Measurements from ENCODE around the gene BCDIN3D. TPM values are rescaled to one million over a fixed set of nuclear protein-coding genes. Genes with fewer than 3 reads are reported as not detected.
A peak's percentile ranks its signal among the peaks of the same experiment; 100 is the strongest.

BCDIN3D gene
- total and polyA plus RNA-seq, 4 donors = 1.7 to 4.4 (median 2.1) TPM

DNA sequence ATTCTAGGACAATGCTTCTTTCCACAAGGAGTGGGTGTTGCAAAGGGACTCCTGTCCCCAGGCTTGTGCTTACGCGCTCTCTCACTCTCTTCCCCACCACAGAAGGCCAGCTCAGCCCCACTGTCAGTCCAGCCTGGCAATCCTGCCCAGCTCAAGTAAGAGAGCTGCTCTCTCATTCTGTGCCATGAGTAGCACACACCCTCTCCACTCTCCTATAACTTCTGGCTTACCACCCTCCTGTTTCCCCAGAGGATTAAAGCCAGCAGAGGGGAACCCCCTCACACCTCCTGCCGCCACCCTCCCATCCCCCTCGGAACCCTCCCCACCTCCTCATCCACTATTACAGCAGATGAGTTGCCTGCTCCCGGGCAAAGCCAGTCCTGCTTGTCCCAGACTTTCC is 31.8 kb downstream of the BCDIN3D start:
- no peak for DNase-seq (ENCODE audit: low spot score)
- Histone ChIP-seq H3K9ac (ENCODE audit: low read depth in 1 of 2, low read length in 2 of 2) (no peak overlapping the region), H3K9me3 (ENCODE audit: control insufficient read depth in 4 of 4, low read length in 3 of 4) (no peaks in the 10 kb centered on the region), H3K36me3 (ENCODE audit: control insufficient read depth in 4 of 4, insufficient read depth in 3 of 4, low read depth in 1 of 4, low read length in 3 of 4) (no peaks in the 10 kb centered on the region), H3K4me3 (ENCODE audit: low read depth in 1 of 3, low read length in 3 of 3) (no peak overlapping the region), H3K27me3 (ENCODE audit: control insufficient read depth in 4 of 4, insufficient read depth in 4 of 4, low read length in 3 of 4) (no peaks in the 10 kb centered on the region), H3K27ac (ENCODE audit: low read depth in 1 of 2, low read length in 2 of 2) (no peak overlapping the region), H3K4me1 (ENCODE audit: control insufficient read depth in 4 of 4, insufficient read depth in 4 of 4, low read length in 3 of 4) (no peaks in the 10 kb centered on the region)
- WGBS = 95% methylated on average over 5 of the region's 5 CpGs
- no peak for TF ChIP-seq RAD21 (IDR thresholded peaks at IDR 0.05)
- no peak for TF ChIP-seq TAF1 (conservative IDR thresholded peaks at IDR 0.05)
- TF ChIP-seq GABPA (IDR thresholded peaks at IDR 0.05 in 1 of 2, conservative IDR thresholded peaks at IDR 0.05 in 1 of 2) = no peak
- no peak for TF ChIP-seq FOXA1 (IDR thresholded peaks at IDR 0.05)
- no peak for TF ChIP-seq FOXA2 (IDR thresholded peaks at IDR 0.05)
- TF ChIP-seq, protein P1, sequence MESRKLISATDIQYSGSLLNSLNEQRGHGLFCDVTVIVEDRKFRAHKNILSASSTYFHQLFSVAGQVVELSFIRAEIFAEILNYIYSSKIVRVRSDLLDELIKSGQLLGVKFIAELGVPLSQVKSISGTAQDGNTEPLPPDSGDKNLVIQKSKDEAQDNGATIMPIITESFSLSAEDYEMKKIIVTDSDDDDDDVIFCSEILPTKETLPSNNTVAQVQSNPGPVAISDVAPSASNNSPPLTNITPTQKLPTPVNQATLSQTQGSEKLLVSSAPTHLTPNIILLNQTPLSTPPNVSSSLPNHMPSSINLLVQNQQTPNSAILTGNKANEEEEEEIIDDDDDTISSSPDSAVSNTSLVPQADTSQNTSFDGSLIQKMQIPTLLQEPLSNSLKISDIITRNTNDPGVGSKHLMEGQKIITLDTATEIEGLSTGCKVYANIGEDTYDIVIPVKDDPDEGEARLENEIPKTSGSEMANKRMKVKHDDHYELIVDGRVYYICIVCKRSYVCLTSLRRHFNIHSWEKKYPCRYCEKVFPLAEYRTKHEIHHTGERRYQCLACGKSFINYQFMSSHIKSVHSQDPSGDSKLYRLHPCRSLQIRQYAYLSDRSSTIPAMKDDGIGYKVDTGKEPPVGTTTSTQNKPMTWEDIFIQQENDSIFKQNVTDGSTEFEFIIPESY (IDR thresholded peaks at IDR 0.05) = no peak
- no peak for TF ChIP-seq NR2F2 (IDR thresholded peaks at IDR 0.05)
- no peak for TF ChIP-seq SP1 (IDR thresholded peaks at IDR 0.05)
- TF ChIP-seq HNF4A (conservative IDR thresholded peaks at IDR 0.05) = no peak
- no peak for TF ChIP-seq JUND (IDR thresholded peaks at IDR 0.05)
- no peak for TF ChIP-seq YY1 (IDR thresholded peaks at IDR 0.05)

DNA sequence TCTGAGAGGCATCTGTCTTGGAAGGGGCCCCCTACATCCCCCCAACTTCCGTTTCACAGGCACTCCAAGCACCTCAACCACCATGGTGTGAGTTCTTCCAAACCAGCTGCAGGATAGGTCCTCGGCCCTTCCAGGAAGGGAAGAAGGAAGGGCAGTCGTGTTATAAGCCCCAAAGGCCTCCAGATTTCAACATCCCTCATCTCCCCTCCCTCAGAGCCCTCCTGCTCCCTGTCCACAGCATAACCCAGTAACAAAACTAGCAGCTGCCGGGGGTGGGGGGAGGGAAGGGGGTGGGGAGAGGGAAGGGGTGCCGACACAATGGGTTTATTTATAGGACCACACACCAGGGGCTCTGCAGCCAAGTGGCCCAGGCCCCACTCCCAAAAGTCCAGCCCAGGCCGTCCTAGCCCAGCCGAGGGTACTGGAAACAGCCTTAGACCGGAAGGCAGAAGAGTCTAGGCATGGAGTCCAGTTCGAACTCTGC is 33.0 kb downstream of the BCDIN3D start:
- no peak for DNase-seq (ENCODE audit: low spot score)
- H3K4me3 ChIP-seq (ENCODE audit: low read depth in 1 of 3, low read length in 3 of 3) = no peak overlapping the region
- peaks cover 2 to 4% (median 3%) of the 10 kb centered on the region in 4 donors for H3K36me3 ChIP-seq (ENCODE audit: control insufficient read depth in 4 of 4, insufficient read depth in 3 of 4, low read depth in 1 of 4, low read length in 3 of 4)
- no peak overlapping the region for H3K27ac ChIP-seq (ENCODE audit: low read depth in 1 of 2, low read length in 2 of 2)
- no peaks in the 10 kb centered on the region for H3K27me3 ChIP-seq (ENCODE audit: control insufficient read depth in 4 of 4, insufficient read depth in 4 of 4, low read length in 3 of 4)
- no peaks in the 10 kb centered on the region for H3K9me3 ChIP-seq (ENCODE audit: control insufficient read depth in 4 of 4, low read length in 3 of 4)
- no peak overlapping the region for H3K9ac ChIP-seq (ENCODE audit: low read depth in 1 of 2, low read length in 2 of 2)
- TF ChIP-seq GABPA (IDR thresholded peaks at IDR 0.05 in 1 of 2, conservative IDR thresholded peaks at IDR 0.05 in 1 of 2) (no peak), EGR1 (IDR thresholded peaks at IDR 0.05; ENCODE audit: low read depth in 2 of 2) (no peak), RAD21 (IDR thresholded peaks at IDR 0.05) (no peak)
- H3K4me1 ChIP-seq (ENCODE audit: control insufficient read depth in 4 of 4, insufficient read depth in 4 of 4, low read length in 3 of 4) = no peaks in the 10 kb centered on the region
- WGBS = 75% methylated on average over 9 of the region's 9 CpGs

DNA sequence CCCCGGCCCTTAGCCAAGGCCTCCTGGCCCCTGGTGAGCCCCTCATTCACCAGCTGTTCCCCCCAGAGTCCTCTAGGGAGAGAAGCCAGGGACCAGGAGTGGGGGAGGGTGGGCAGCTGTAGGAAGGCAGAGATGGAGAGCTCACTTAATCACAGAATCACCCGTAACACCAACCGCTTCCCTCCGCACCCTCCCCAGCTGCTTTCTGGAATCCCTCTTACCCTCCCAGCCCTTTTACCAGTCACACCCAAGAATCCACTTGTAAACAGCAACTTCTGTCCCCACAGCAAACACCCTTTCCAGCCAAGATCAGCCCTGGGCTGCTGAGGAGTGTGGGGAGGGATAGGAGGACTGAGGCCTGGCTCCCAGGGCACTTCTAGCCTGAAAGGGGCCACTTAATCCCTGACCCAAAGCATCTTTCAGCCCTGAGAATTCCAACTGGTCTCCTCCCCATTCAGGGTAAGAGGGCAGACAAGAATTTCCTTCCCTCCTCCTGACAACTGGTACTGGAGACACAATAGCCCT is 33.5 kb downstream of the BCDIN3D start:
- WGBS = 84% methylated on average over 4 of the region's 4 CpGs
- peak overlapping the region; percentile 16 to 33 for H3K27ac ChIP-seq (ENCODE audit: low read depth in 1 of 2, low read length in 2 of 2)
- no peaks in the 10 kb centered on the region for H3K4me1 ChIP-seq (ENCODE audit: control insufficient read depth in 4 of 4, insufficient read depth in 4 of 4, low read length in 3 of 4)
- DNase-seq (ENCODE audit: low spot score) = no peak
- H3K9me3 ChIP-seq (ENCODE audit: control insufficient read depth in 4 of 4, low read length in 3 of 4) = no peaks in the 10 kb centered on the region
- no peak overlapping the region for H3K9ac ChIP-seq (ENCODE audit: low read depth in 1 of 2, low read length in 2 of 2)
- no peaks in the 10 kb centered on the region for H3K27me3 ChIP-seq (ENCODE audit: control insufficient read depth in 4 of 4, insufficient read depth in 4 of 4, low read length in 3 of 4)
- TF ChIP-seq, protein P2, sequence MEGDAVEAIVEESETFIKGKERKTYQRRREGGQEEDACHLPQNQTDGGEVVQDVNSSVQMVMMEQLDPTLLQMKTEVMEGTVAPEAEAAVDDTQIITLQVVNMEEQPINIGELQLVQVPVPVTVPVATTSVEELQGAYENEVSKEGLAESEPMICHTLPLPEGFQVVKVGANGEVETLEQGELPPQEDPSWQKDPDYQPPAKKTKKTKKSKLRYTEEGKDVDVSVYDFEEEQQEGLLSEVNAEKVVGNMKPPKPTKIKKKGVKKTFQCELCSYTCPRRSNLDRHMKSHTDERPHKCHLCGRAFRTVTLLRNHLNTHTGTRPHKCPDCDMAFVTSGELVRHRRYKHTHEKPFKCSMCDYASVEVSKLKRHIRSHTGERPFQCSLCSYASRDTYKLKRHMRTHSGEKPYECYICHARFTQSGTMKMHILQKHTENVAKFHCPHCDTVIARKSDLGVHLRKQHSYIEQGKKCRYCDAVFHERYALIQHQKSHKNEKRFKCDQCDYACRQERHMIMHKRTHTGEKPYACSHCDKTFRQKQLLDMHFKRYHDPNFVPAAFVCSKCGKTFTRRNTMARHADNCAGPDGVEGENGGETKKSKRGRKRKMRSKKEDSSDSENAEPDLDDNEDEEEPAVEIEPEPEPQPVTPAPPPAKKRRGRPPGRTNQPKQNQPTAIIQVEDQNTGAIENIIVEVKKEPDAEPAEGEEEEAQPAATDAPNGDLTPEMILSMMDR (IDR thresholded peaks at IDR 0.05; ENCODE audit: low read depth, low read length, missing input control) = no peak
- TF ChIP-seq FOXA1 (IDR thresholded peaks at IDR 0.05) (no peak), NR2F2 (IDR thresholded peaks at IDR 0.05) (no peak), HNF4G (IDR thresholded peaks at IDR 0.05) (no peak), TAF1 (conservative IDR thresholded peaks at IDR 0.05) (no peak), YY1 (IDR thresholded peaks at IDR 0.05) (no peak), SP1 (IDR thresholded peaks at IDR 0.05) (no peak), RAD21 (IDR thresholded peaks at IDR 0.05) (no peak), HNF4A (conservative IDR thresholded peaks at IDR 0.05) (no peak), FOXA2 (IDR thresholded peaks at IDR 0.05) (no peak), GABPA (IDR thresholded peaks at IDR 0.05 in 1 of 2, conservative IDR thresholded peaks at IDR 0.05 in 1 of 2) (no peak), EGR1 (IDR thresholded peaks at IDR 0.05; ENCODE audit: low read depth in 2 of 2) (no peak)
- TF ChIP-seq, protein P3, sequence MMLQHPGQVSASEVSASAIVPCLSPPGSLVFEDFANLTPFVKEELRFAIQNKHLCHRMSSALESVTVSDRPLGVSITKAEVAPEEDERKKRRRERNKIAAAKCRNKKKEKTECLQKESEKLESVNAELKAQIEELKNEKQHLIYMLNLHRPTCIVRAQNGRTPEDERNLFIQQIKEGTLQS (IDR thresholded peaks at IDR 0.05) = no peak
- TF ChIP-seq, protein P1 (IDR thresholded peaks at IDR 0.05) = no peak
- TF ChIP-seq, protein P4, sequence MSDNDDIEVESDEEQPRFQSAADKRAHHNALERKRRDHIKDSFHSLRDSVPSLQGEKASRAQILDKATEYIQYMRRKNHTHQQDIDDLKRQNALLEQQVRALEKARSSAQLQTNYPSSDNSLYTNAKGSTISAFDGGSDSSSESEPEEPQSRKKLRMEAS (IDR thresholded peaks at IDR 0.05) = no peak
- TF ChIP-seq, protein P5, sequence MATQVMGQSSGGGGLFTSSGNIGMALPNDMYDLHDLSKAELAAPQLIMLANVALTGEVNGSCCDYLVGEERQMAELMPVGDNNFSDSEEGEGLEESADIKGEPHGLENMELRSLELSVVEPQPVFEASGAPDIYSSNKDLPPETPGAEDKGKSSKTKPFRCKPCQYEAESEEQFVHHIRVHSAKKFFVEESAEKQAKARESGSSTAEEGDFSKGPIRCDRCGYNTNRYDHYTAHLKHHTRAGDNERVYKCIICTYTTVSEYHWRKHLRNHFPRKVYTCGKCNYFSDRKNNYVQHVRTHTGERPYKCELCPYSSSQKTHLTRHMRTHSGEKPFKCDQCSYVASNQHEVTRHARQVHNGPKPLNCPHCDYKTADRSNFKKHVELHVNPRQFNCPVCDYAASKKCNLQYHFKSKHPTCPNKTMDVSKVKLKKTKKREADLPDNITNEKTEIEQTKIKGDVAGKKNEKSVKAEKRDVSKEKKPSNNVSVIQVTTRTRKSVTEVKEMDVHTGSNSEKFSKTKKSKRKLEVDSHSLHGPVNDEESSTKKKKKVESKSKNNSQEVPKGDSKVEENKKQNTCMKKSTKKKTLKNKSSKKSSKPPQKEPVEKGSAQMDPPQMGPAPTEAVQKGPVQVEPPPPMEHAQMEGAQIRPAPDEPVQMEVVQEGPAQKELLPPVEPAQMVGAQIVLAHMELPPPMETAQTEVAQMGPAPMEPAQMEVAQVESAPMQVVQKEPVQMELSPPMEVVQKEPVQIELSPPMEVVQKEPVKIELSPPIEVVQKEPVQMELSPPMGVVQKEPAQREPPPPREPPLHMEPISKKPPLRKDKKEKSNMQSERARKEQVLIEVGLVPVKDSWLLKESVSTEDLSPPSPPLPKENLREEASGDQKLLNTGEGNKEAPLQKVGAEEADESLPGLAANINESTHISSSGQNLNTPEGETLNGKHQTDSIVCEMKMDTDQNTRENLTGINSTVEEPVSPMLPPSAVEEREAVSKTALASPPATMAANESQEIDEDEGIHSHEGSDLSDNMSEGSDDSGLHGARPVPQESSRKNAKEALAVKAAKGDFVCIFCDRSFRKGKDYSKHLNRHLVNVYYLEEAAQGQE (IDR thresholded peaks at IDR 0.05) = no peak
- no peak overlapping the region for H3K4me3 ChIP-seq (ENCODE audit: low read depth in 1 of 3, low read length in 3 of 3)
- H3K36me3 ChIP-seq (ENCODE audit: control insufficient read depth in 4 of 4, insufficient read depth in 3 of 4, low read depth in 1 of 4, low read length in 3 of 4) = peaks cover 3 to 9% (median 6%) of the 10 kb centered on the region in 4 donors
